HEK293 (cell line): ENCODE measurements around the gene THSD4.

Experiments
- ZNF830 ChIP-seq: fragments of 450-650 bp; IDR thresholded peaks from 2 replicates; pipeline ENCODE4 v1.5.0; 2018; ENCODE audit warnings: missing biosample characterization, missing genetic modification characterization, low read depth, mild to moderate bottlenecking, moderate library complexity
- ZSCAN5A ChIP-seq: fragments of 450-650 bp; formaldehyde crosslinking; IDR thresholded peaks from 2 replicates; pipeline ENCODE4 v1.5.1; 2016; ENCODE audit warnings: missing biosample characterization, missing genetic modification characterization

GRCh38 chr15:71353171-71353570 lies 237.9 kb downstream of the THSD4 start:
- no peak for TF ChIP-seq ZNF830 (tag by site-specific recombination)
- no peak for TF ChIP-seq ZSCAN5A (tag by site-specific recombination)
